GM21576 (cell line): ENCODE results near the gene SERPINB5.

Experiments used
- ATAC-seq: cut with Tn5 transposase; IDR thresholded peaks from one replicate; pipeline ENCODE4 v1.9.1; 2021; ENCODE audit warnings: mild to moderate bottlenecking, moderate library complexity; ENCODE audit not compliant: unreplicated experiment

Gene SERPINB5

DNA sequence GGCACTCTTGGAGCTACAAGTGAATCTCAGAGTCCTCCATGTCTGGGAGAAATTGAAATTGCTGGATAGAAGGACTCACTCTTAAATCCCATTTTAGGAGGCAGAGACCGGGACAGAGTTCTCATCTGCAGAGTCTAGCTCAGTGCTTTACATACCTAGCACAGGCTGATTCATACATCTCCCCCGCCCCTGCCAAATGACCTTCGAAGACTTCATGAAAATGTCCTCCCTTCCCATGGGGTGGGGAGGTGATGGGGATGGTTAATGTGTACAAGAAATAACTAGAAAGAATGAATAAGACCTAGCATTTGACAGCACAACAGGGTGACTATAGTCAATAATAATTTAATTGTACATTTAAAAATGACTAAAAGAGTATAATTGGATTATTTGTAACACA, 8.2 kb upstream of the SERPINB5 start:
- ATAC-seq: no peak

- ATAC-seq: no peak
Measured at GRCh38 chr18:63470751-63471150, 6.0 kb upstream of the SERPINB5 start.

GRCh38 chr18:63472380-63472779, 4.4 kb upstream of the SERPINB5 start:
- no peak for ATAC-seq

DNA sequence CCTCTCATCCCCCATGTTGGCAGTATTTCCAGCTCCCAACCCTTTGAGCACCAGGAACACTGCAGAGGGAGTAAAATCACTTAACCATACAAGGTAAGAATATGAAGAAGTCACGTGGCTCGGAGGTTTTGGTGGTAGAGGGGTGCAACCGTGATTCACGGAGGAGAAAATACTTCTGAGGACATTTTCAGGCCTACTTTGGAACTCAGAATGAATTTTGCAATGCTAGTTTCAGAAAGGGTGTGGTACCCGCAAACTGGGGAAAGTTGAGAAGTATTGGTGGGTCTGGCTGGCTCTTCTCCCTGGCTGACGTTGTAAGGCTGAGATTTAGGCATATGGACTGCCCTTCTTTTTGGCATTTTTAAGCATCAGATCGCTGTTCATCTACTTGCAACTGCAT, 442 bp downstream of the SERPINB5 start:
- no peak for ATAC-seq

DNA sequence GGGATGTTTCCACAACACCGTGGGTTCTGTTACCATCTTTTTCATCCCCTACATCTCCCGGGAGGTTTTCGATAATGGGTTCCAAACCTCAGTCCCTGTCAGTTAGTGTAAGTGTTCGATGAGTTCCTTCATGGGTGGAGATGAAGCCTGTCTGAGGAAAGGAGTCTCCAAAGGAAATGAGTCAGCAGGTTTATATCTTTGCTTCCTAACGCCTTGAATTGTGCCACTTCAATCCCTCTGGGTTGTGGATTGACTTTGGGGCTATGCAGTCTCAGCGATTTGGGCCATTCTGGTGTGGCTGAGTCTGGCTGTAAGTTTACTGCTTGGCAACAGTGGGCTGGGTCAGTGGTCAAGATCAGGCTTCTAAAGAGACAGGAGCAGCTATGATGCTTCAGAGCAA, 1.2 kb downstream of the SERPINB5 start:
- no peak for ATAC-seq

- ATAC-seq: no peak
Measured at GRCh38 chr18:63479826-63480225, 3.1 kb downstream of the SERPINB5 start.

DNA sequence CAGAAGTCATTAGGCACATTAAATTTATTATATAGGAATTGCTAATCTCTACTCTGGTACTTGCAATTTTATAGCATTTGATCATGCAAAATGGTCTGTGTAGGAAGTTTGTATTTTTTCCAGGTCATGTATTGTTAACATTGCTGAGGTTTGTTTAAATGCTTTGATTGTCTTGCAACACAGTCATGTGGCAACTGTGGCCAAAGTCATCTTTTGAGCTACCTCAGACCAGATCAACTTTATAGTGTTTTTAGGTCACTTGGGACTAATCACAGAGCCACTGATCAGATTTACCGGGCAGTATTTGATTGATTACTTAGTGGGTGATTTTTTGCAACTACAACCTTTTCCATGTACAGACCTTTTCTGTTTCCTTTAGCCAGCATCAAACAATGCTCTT, 3.7 kb downstream of the SERPINB5 start:
- no peak for ATAC-seq

DNA sequence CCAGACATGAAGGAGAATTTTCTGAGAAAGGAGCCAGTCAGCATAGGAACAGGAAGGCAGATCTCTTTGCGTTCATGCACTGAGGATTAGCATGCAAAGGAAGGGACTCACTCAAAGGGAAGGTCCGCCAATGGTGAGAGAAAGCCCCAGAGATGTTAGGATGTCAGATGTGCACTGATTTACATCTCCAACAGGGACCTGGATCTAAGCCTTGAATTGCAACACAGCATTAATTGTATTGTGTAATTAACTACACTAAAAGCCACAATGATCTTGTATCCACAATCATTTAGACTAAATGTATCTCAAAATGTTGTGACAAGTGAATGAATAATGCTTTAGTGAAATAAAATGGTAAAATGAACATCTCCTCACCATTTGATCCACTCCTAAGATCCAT, 4.2 kb downstream of the SERPINB5 start:
- ATAC-seq: no peak

DNA sequence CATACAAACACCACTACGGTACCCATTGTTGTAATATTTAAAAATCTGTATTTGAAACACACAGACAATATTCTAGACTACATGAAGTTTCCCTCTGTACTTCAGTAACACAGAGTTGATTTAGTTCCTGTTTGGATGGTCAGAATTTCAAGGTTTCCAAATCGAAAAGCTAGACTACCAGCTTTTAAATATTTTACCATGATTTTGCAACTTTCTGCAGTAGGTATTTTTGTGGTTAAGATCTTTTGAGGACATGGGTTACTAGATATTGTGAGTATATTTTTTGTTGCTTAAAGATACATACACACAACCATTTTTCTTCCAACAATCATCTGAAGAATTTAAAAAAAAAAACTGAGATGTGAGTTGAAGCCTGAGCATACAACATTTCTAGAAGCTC, 10.9 kb downstream of the SERPINB5 start:
- no peak for ATAC-seq

- ATAC-seq: no peak
Measured at GRCh38 chr18:63488160-63488559, 11.4 kb downstream of the SERPINB5 start.

GRCh38 chr18:63492851-63493250, 16.1 kb downstream of the SERPINB5 start:
- ATAC-seq: no peak

DNA sequence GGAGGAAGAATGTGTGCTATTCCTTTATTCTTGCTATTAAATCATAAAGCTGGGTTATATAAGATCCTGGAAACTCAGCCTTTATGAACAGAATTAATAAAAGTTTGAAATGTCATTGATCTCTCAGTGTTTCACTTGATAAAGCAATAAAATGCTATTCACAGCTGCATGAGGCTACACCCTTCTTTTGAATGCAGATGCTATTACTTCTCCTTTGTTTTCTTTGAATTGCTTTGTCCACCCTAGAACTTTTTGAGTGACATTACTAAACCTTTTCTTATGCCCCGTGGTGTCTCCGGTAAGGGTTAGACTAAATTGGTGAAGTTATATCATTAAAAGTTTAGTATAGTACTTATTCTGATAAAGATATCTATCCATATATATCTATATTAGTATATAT, 18.9 kb downstream of the SERPINB5 start:
- ATAC-seq: no peak

GRCh38 chr18:63505566-63506335, 29.0 kb downstream of the SERPINB5 start:
- peak; percentile 53 for ATAC-seq

DNA sequence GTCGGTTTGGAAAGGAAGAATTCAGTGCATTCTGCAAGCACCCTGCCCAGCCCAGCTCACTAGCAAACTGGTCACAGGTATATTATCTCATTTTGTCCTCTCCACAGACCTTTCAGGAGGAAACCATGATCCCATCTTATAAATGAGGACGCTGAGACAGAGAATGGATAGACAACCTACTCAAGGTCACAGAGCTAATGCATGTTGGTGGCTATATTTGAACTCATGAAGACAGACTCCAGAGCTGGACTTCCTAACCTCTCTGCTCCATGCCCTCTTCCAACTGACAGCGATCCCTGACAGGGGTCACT, 29.5 kb downstream of the SERPINB5 start:
- ATAC-seq: no peak

- no peak for ATAC-seq
Measured at GRCh38 chr18:63508596-63508995, 31.8 kb downstream of the SERPINB5 start.

DNA sequence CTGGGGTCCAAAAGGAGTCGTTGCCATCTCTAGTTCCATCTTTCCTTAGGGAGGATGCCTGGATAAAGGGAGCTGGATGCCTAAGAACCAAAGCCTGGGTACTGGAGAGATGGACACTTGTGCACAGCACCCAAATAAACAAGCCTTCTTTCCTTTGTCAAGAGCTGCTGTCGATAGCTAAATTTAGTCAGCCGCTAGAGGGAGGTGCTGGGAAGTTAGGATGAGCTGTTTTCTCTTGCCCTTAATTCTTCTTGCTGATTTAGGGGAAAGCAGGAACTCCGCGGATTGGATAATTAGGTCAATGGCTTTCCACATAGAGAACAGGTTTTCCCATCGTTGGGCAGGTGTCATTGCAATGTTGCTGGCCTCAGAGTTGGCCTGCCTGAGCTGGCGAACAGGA, 34.5 kb downstream of the SERPINB5 start:
- ATAC-seq: no peak

- ATAC-seq: no peak
Measured at GRCh38 chr18:63514326-63514725, 37.6 kb downstream of the SERPINB5 start.

- ATAC-seq: no peak
Measured at GRCh38 chr18:63514888-63515678, 38.3 kb downstream of the SERPINB5 start.

- no peak for ATAC-seq
Measured at GRCh38 chr18:63515801-63516200, 39.0 kb downstream of the SERPINB5 start.

DNA sequence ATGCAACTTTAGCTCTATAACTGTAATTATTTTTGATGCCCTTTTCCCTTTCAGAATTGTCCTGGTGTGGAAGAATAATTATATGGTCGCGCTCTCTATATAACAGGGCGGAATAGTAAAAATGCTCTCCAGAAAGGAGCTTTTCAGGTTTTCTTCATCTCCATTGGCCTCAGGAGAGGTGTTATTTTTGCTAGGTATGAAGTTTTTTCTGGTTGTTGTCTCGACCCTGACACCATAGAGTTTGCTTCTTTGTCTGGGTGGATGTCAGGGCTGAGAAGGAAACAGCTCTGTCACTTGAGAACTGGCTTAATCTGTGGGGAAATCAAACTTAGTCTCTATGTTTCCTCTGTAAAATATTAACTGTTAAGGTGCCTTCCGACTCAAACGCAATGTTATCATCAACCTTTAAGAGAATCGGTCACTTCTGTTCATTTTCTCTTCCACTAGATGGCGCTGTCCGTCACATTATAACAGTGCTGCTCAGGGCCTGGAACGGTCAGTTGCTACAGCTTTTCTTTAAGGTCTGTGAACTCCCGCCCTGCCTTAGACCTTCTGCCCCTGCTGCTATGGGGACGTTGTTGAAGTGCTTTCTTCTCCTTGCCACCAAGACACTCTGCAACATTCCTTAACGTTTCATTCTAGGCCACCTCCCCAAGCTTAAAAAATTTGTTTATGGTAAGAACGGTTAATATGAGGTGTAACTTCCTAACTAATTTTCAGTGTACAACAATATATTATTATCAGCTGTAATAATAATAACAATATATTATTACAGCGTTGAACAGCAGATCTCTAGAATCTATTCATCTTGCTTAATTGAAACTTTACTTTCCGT, 41.6 kb downstream of the SERPINB5 start:
- ATAC-seq: peak; percentile 95

DNA sequence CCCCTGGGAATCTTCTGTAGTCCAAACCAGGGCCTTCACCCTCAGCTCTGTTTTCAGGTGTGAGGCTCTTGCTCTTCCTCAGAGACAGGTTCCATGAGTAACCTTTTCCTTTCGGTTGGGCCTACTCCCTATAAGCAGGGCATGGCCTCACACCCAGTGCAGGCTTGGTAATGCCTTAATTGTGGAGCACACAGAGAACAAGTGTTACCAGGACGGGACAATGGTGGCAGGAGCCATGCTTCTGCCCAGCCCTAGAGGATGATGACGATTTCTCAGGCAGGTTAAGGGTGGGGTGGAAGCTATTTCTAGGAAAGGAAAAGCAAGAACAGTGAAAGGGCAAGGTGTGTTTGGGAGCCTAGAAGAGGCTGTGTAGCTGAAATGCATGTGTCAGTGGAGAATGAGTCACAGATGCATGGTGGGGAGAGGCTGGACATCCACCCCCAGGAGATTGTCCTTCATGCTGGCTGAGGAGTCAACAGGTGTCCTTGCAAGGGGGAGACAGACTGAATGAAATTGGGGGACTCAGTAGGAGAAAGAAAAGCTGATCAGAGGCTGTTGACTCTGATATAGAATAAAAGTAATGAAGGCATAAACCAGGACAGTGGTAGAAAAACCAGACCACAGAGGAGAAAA, 43.4 kb downstream of the SERPINB5 start:
- no peak for ATAC-seq
